ENCODE results near the gene GALR1.

DNA sequence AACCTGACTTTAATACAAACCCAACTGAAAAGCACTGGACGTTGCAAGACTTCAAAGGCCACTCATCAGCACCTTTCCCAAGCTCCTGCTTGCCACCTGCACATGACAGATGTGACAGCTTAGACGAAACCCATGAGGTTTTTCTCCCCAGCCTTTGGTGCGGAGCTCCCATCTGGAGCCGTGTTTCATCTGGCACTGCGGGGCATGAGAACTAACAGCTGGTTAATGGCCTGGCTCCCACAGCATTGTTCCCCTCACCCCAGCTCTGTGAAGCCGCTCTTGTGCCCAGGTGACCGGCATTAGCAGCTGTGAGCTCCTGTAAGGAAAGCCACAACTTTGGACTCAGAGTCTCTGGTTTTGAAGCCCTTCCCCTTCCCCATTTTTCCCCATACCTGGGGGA lies 50.9 kb downstream of the GALR1 start:
- no peak for TF ChIP-seq EZH2phosphoT487 (IDR thresholded peaks at IDR 0.05; ENCODE audit: insufficient read depth, low read depth)
- no peak for TF ChIP-seq EZH2 (IDR thresholded peaks at IDR 0.05; ENCODE audit: insufficient read depth, poor library complexity, severe bottlenecking)

Measured in GM23248 (cell line).